Kasumi-1 (cell line): ENCODE measurements around the gene PDE4DIP.
"Not testable (repeated sequence)": the region's sequence is repeated elsewhere in the genome, so short reads cannot be mapped to it uniquely, and the experiment has no call there.

Source experiments
- DNase-seq, 2 experiments: peaks; one replicate each; lab custom pipeline; 2025; lab: John Stamatoyannopoulos, UW

Gene PDE4DIP

GRCh38 chr1:148844220-148844619, at the start of gene PDE4DIP:
Gene PDE4DIP, plus strand, starts transcription at chr1:148844428. Its CDS starts 347 bp downstream, at chr1:148844775.
- not testable (repeated sequence) for DNase-seq

- DNase-seq: not testable (repeated sequence)
Measured at GRCh38 chr1:148808268-148808928, 35.8 kb upstream of the PDE4DIP start.

GRCh38 chr1:148808929-148809283, 35.3 kb upstream of the PDE4DIP start:
- DNase-seq: not testable (repeated sequence)

DNA sequence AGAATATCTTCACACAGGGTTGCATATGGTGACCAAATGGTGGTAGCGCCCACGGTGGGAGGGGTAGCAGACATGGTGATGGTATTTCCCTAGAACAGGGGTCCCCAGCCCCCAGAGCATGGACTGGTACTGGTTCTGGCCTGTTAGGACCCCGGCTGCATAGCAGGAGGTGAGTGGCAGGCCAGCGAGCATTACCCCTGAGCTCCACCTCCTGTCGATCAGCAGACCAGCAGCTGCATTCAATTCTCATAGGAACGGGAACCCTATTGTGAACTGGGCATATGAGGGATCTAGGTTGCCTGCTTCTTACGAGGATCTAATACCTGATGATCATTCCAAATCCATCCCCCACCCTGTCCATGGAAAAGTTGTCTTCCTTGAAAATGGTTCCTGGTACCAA, 22.0 kb upstream of the PDE4DIP start:
- DNase-seq: not testable (repeated sequence)

GRCh38 chr1:148823822-148824221, 20.4 kb upstream of the PDE4DIP start:
- not testable (repeated sequence) for DNase-seq

DNA sequence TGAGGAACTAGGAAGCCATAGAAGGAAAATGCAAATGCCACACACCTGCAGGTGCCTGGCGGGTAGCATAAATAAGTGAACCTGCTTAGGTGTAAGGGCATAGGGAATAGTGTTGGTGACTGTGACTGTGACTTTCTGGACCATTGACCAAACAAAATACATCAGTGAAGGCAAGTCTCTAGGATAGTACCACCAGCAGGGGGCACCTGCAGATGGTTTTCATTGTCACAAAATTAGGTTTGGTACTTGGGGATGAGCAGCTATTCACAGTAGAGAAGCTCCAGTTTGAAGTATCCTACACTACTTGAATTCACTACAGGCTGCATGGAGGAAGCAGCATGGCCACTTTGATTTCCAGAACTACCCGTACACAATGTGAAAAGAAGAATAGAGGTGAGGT, 19.2 kb upstream of the PDE4DIP start:
- not testable (repeated sequence) for DNase-seq

DNA sequence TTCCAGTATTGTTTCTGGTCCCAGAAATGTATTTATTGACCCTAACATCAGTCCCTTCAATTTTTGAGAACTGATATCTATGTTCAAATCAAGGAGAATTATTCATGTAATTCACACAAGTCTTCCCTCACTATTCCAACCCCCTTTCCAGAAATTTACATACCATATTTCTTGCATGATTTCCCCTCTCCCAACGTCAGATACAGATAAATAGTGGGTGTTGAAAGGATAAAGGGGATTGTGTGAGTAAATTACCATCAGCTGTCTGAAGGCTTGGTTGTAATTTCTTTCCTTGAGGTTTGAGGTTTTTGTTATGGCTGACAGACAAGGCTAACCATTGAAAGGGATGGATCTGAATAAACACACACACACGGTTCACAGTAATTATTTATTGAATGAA, 15.7 kb upstream of the PDE4DIP start:
- not testable (repeated sequence) for DNase-seq

DNA sequence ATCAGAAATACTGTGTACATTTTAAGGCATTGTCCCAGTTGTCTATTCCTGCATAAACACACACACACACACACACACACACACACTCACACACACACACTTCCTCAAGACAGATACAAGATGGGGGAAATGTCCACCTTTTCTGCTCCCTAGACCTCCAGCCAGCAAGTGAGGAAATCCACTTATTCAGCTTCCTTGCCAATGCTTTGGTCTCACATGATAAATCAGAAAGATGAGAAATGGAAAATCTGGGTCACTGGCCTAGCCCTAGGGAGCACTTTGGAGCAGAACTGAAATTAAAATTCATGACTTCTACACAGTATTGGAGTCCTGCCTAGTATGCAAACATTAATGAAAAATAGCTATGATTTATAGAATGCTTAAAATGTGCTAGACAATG, 15.3 kb upstream of the PDE4DIP start:
- not testable (repeated sequence) for DNase-seq

DNA sequence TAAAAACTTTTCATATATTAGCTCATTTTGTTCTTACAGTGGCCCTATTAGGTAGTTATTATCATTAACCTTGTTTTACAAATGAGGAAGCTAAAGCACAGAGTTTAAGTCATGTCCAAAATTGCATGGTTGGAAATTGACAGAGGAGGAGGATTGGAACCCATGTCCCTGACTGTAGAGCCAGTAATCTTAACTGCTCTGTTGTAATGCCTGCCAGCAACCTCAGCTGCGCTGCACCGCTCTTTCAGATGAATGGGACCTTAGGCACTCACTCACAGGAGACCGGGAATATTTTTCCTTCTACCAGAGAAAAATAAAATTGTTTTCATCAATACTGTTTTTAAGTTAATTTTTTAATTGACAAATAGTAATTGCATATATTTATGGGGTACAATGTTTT, 14.9 kb upstream of the PDE4DIP start:
- not testable (repeated sequence) for DNase-seq

DNA sequence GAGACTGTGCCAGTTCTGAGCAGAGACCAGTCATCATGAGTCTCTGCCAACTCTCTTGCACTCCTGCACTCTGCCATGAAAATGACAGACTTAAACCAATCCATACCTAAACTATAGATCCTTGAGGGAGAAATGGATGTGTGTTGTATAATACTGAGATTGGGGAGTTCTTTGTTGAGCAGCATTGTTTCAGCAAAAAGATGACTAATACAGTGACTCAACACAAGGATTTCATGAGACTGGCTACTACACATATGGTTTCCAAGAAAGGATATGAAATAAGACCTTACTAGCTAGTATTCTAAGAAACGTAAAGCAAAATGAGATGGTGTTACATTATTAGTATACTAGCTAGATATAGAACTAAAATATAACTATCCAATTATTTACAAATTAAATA, 3.0 kb upstream of the PDE4DIP start:
- DNase-seq: not testable (repeated sequence)

DNA sequence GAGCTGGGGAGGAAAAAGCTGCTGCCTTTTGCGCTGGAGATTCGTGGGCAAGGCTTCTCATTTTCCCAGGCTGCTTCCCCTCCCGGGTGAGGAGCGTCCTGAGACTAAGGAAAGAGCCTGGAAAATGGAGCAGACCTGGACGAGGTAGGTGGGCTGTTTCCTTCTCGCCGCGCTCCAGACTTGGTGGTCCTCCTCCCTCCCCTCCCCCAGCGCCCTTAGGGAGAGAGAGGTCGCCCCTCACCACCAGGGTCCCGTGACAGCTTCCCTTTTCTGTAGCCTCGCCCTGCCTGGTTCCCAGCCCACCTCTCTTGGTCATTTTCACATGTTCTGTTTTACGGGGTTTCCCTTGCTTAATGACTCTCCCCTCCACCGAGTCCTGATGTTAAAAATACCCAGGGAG, 423 bp downstream of the PDE4DIP start:
- DNase-seq: not testable (repeated sequence)

- DNase-seq: not testable (repeated sequence)
Measured at GRCh38 chr1:148845068-148845467, 840 bp downstream of the PDE4DIP start.

DNA sequence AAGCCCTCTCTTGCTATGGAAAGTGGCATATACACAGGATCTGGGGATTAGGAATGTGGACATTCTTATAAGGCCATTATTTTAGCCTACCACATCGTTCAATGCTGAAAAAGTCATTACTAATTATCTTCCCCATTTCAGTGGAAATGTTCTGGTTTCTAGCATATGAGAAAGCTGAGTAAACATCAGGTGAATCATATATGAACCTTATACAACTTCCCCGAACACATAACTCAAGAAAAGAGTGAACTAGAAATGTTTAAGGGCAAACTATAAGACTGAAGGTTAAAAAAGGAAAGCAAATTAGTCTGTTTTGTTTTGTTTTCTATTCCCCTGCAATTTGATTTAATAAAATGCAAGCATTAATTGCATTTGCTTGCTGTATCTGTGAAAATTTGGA, 6.1 kb downstream of the PDE4DIP start:
- DNase-seq: not testable (repeated sequence)

- DNase-seq: not testable (repeated sequence)
Measured at GRCh38 chr1:148850840-148851239, 6.6 kb downstream of the PDE4DIP start.

GRCh38 chr1:148851684-148852083, 7.5 kb downstream of the PDE4DIP start:
- DNase-seq: not testable (repeated sequence)

DNA sequence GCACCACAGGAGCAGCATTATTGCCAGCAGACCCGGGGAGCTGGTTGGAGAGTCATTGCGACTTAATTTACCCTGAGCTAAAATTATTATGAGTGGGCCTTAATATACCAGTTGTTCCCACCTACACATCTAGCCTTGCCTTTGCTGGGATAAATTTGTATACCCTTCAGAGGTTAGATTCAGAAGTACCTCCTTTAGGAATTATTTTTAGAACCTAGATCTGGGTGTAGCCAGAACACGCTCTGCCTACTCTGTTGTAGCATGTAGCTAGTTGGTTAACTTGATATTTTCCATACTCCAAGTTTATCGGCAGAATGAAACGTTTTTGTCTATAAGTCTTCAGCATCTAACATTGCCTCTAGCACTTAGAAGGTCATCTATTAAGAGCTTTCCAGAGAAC, 9.1 kb downstream of the PDE4DIP start:
- DNase-seq: not testable (repeated sequence)

GRCh38 chr1:148854063-148854462, 9.8 kb downstream of the PDE4DIP start:
- not testable (repeated sequence) for DNase-seq

DNA sequence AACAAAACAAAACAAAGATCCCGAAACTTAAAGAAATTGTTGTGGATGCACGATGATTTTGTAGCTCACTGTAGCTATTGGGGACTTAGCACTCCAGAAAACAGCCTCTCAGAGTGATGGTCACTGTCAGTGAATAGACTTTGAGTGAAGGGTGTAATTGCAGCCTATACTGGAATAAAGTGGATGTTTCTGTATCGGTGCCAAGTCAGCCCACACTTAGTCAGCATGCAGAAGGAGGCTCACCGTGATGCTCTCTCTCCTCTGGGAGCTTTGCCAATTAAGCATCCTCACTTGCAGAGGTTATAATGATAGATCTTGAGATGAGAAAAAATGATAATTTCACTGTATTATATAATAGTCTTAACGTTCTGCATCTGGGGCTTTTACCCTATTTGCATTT, 11.1 kb downstream of the PDE4DIP start:
- not testable (repeated sequence) for DNase-seq

DNA sequence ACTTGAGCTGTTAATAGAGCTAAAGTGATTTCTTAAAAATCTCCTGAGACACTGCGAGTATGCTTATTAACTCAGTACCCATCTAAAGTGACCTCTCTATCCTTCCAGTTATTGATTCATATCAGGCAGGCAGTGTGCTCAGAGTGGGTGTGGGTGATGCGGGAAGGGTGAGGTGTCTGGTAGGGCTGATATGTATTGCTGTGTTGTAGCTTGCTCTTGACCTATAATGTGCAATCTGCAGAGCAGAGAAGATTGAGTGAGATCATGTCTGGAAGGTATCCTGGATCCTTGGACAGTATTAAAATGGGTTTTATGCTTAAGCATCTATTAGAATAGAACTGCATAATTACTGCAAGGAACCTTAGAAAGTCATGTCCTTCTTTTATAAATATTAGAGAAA, 15.8 kb downstream of the PDE4DIP start:
- DNase-seq: not testable (repeated sequence)

- not testable (repeated sequence) for DNase-seq
Measured at GRCh38 chr1:148860579-148861259, 16.5 kb downstream of the PDE4DIP start.

GRCh38 chr1:148862590-148862989, 18.4 kb downstream of the PDE4DIP start:
- DNase-seq: not testable (repeated sequence)

- not testable (repeated sequence) for DNase-seq
Measured at GRCh38 chr1:148868924-148869633, 24.9 kb downstream of the PDE4DIP start.

DNA sequence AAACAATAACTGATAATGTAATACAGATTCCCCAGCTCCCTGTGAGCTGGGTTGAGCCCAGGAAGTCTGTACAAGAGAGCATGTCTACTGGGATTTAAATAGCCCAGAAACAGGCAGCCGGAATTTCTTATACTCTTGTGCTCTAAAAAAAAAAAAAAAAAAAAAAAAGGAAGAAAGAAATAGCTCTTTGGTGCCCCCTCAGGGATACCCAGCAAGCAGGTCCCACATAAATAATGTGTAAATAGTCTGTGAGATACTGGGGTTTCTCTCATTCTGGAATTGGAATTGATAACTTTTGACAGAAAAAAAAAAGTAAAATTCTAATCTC, 25.4 kb downstream of the PDE4DIP start:
- not testable (repeated sequence) for DNase-seq
